ENCODE data around the gene ZNF77. TPM values are rescaled to one million over a fixed set of nuclear protein-coding genes. Genes with fewer than 3 reads are reported as not detected.

ZNF77 gene
- total and polyA plus RNA-seq, 8 donors = 3.4 to 10.3 (median 9.3) TPM

DNA sequence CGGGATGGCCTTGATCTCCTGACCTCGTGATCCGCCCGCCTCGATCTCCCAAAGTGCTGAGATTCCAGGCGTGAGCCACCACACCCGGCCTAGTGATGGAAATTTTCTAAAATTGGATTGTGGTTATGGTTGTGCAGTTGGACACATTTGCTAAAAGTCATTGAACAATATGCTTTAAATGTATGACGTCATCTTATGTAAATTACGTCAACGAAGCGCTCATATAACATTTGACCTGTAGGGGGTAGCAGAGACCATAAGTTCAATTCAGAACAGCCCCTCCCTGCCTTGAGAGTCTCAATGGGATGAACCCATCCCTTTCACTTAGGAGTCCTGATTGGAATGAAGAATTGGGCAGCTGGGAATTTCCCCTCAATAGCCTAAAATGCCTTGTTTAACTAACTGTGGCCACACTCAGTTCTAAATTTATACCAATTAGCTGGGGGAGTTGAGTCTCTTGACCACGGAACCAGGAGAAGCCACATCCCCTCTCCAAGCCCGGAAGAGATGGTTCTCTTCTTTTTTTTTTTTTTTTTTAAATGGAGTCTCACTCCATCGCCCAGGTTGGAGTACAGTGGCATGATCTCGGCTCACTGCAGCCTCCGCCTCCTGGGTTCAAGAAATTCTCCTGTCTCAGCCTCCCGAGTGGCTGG, 17.4 kb upstream of the ZNF77 start:
- ATAC-seq (peak; percentile 97), DNase-seq (peak in 2 of 4 donors; percentile 81 to 89)
- peaks cover 0 to 5% of the 10 kb centered on the region in 2 donors for H3K4me1 ChIP-seq
- TF ChIP-seq, protein P1, sequence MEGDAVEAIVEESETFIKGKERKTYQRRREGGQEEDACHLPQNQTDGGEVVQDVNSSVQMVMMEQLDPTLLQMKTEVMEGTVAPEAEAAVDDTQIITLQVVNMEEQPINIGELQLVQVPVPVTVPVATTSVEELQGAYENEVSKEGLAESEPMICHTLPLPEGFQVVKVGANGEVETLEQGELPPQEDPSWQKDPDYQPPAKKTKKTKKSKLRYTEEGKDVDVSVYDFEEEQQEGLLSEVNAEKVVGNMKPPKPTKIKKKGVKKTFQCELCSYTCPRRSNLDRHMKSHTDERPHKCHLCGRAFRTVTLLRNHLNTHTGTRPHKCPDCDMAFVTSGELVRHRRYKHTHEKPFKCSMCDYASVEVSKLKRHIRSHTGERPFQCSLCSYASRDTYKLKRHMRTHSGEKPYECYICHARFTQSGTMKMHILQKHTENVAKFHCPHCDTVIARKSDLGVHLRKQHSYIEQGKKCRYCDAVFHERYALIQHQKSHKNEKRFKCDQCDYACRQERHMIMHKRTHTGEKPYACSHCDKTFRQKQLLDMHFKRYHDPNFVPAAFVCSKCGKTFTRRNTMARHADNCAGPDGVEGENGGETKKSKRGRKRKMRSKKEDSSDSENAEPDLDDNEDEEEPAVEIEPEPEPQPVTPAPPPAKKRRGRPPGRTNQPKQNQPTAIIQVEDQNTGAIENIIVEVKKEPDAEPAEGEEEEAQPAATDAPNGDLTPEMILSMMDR (IDR thresholded peaks at IDR 0.05) = peak; percentile 59 to 62
- H3K36me3 ChIP-seq = no peaks in the 10 kb centered on the region
- no peak overlapping the region for H3K4me3 ChIP-seq
- intact Hi-C loops (cut with DNase I) = no loop called here
- H3K27me3 ChIP-seq = no peaks in the 10 kb centered on the region
- no peak overlapping the region for H3K27ac ChIP-seq
- H3K9me3 ChIP-seq = no peaks in the 10 kb centered on the region

DNA sequence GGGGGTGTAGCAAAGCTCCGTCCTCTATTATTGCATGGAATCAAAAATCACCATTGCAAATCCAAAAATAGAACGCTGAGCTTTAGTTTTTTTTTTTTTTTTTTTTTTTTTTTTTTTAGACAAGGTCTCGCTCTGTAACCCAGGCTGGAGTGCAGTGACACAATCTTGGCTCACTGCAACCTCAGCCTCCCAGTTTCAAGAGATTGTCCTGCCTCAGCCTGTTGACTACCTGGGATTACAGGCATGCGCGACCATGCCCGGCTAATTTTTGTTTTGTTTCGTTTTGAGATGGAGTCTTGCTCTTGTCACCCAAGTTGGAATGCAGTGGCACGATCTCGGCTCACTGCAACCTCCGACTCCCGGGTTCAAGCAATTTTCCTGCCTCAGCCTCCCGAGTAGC, 15.3 kb upstream of the ZNF77 start:
- Histone ChIP-seq H3K4me1 (peaks cover 0 to 5% of the 10 kb centered on the region in 2 donors), H3K36me3 (no peaks in the 10 kb centered on the region), H3K27me3 (no peaks in the 10 kb centered on the region), H3K27ac (no peak overlapping the region), H3K4me3 (no peak overlapping the region), H3K9me3 (no peaks in the 10 kb centered on the region)
- ATAC-seq = no peak
- intact Hi-C loops (cut with DNase I) = no loop called here
- TF ChIP-seq, protein P1 (IDR thresholded peaks at IDR 0.05) = no peak
- DNase-seq = no peak

DNA sequence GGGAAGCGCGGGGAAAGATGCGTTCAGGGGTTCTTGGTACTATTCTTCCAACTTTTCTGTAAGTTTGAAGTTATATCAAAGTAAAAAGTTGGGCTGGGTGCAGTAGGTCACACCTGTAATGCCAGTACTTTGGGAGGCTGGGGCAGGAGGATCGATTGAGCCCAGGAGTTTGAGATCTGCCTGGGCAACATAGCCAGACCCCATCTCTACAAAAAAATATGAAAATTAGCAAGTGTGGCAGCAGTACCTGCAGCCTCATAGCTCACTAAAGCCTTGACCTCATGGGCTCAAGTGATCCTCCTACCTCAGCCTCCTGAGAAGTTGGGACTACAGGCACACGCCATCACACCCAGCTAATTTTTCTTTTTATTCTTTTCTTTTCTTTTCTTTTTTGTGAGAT, 12.4 kb upstream of the ZNF77 start:
- intact Hi-C loops (cut with DNase I) = loop anchor here in 1 of 2 donors (10.0 kb wide), 1 partner anchor 208 kb away; no protein-coding TSS in a partner anchor

DNA sequence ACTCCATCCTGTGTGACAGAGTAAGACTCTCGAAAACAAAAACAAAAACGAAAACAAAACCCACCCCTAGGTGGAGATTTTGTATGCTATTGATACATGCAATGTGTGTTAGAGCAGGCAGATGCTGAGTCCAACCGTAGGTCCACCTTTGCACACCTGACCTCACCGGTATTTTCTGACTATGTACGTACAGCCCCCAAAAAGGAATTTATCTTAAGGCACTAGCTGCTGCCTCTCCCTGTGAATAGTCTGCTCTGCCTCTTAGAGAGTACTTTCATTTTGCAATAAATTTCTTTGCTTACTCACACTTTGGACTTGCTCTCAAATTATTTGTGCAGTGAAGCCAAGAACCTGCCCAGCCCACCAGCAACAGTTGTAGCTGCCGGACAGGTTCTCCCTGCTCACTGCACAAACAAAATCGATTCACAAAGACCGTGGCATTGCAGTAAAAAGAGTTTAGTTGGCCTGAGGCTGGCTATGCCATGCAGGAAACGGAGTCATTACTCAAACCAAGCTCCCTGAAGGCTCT, 8.2 kb upstream of the ZNF77 start:
- intact Hi-C loops (cut with DNase I) = loop anchor here in 1 of 2 donors (10.0 kb wide), 1 partner anchor 212 kb away; no protein-coding TSS in a partner anchor

More for the DNA sequence above, 12.4 kb upstream of the ZNF77 start:
- Histone ChIP-seq H3K27ac (no peak overlapping the region), H3K4me3 (no peak overlapping the region), H3K9me3 (no peaks in the 10 kb centered on the region), H3K4me1 (peaks cover 0 to 4% of the 10 kb centered on the region in 2 donors), H3K36me3 (no peaks in the 10 kb centered on the region), H3K27me3 (no peaks in the 10 kb centered on the region)
- DNase-seq (no peak), ATAC-seq (no peak)
- TF ChIP-seq, protein P1 (IDR thresholded peaks at IDR 0.05) = no peak

More for the DNA sequence above, 8.2 kb upstream of the ZNF77 start:
- peaks cover 4 to 14% of the 10 kb centered on the region in 2 donors for H3K4me1 ChIP-seq
- no peaks in the 10 kb centered on the region for H3K9me3 ChIP-seq
- H3K27ac ChIP-seq = peak overlapping the region; percentile 47
- no peaks in the 10 kb centered on the region for H3K27me3 ChIP-seq
- H3K4me3 ChIP-seq = peak overlapping the region in 1 of 2 donors; percentile 2
- ATAC-seq (peak; percentile 32), DNase-seq (peak in 3 of 4 donors; percentile 43 to 85 (median 66))
- TF ChIP-seq, protein P1 (IDR thresholded peaks at IDR 0.05) = no peak
- H3K36me3 ChIP-seq = no peaks in the 10 kb centered on the region
